Measurements from ENCODE around the gene PDPN. TPM values are rescaled to one million over a fixed set of nuclear protein-coding genes. Genes with fewer than 3 reads are reported as not detected.

PDPN gene
- total RNA-seq, 4 donors from 2014 or later: 29.9 to 182 (median 70.1) TPM

DNA sequence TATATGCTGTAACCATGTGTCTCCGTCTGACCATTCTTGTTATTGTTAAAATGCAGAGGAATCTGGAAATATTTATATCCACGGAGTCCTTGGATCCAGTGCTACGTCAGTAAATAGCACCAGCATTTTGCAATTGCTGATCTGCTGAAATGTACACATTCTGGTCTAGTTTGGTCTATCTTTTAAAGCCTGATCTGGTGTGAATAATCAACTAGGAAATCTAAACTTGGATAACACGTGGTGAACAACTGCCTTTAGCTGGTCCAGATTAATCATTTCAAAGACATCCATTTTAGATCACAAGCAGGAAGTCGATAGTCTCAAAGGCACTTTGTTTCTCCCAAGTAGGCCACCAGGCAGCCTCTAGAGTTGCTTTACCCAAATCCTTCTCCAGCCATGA lies 32.6 kb downstream of the PDPN start:
- DNase-seq (ENCODE audit: low spot score) (no peak), ATAC-seq (ENCODE audit: low FRiP score) (no peak)
- TF ChIP-seq, protein P1, sequence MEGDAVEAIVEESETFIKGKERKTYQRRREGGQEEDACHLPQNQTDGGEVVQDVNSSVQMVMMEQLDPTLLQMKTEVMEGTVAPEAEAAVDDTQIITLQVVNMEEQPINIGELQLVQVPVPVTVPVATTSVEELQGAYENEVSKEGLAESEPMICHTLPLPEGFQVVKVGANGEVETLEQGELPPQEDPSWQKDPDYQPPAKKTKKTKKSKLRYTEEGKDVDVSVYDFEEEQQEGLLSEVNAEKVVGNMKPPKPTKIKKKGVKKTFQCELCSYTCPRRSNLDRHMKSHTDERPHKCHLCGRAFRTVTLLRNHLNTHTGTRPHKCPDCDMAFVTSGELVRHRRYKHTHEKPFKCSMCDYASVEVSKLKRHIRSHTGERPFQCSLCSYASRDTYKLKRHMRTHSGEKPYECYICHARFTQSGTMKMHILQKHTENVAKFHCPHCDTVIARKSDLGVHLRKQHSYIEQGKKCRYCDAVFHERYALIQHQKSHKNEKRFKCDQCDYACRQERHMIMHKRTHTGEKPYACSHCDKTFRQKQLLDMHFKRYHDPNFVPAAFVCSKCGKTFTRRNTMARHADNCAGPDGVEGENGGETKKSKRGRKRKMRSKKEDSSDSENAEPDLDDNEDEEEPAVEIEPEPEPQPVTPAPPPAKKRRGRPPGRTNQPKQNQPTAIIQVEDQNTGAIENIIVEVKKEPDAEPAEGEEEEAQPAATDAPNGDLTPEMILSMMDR (IDR thresholded peaks at IDR 0.05): no peak

- ATAC-seq (ENCODE audit: low FRiP score) (no peak), DNase-seq (ENCODE audit: low spot score) (no peak)
- TF ChIP-seq, protein P1 (IDR thresholded peaks at IDR 0.05): no peak
Measured at GRCh38 chr1:13617108-13617507, 33.5 kb downstream of the PDPN start.

GRCh38 chr1:13617773-13618172 lies 34.1 kb downstream of the PDPN start:
- no peak for ATAC-seq (ENCODE audit: low FRiP score)

GRCh38 chr1:13618483-13618882 lies 34.9 kb downstream of the PDPN start:
- TF ChIP-seq, protein P1 (IDR thresholded peaks at IDR 0.05): no peak
- ATAC-seq (ENCODE audit: low FRiP score) (no peak), DNase-seq (ENCODE audit: low spot score) (no peak)

More at GRCh38 chr1:13617773-13618172, 34.1 kb downstream of the PDPN start:
- TF ChIP-seq, protein P1 (IDR thresholded peaks at IDR 0.05): no peak
- no peak for DNase-seq (ENCODE audit: low spot score)

DNA sequence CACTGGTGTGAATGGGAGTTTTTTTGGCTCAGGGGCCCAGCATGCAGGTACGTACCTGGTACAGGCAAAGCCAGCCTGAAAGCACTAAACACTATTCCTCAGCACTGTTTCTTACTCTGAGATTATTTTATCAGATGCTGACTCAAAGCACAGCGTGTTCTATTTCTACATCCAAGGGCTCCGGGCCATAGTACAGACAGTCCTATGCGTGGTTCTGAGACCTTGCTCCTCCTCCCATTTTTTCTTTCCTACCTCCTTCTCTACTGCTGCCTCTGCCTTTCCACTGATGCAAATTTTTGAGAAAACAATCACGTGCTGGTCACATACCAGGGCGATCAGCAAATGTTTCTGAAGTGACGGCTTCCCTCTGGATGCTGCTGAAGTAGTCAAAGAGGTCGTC lies 36.3 kb downstream of the PDPN start:
- ATAC-seq (ENCODE audit: low FRiP score) (peak; percentile 89), DNase-seq (ENCODE audit: low spot score) (no peak)
- TF ChIP-seq, protein P1 (IDR thresholded peaks at IDR 0.05): no peak

- ATAC-seq (ENCODE audit: low FRiP score): no peak
- DNase-seq (ENCODE audit: low spot score): no peak
- TF ChIP-seq, protein P1 (IDR thresholded peaks at IDR 0.05): no peak
Measured at GRCh38 chr1:13620825-13621224, 37.2 kb downstream of the PDPN start.

DNA sequence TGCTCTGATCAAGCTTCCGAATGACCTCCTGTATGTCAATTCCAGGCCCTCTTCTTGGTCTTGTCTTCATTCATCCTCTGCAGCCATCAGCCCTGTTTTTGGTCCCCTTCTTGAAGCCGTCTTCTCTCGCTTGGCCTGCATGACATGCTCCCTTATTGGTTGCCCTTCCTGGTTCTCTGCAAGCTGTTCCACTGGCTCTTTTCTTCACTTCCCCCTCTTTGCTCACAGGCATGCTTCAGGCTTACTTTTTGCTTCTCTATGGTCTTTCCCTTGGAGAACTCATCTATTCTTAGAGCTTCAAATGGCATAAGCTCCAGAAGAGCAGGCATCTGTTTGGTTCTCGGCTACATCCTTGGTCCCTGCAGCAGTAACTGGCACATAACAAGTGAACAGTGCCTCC lies 38.8 kb downstream of the PDPN start:
- no peak for ATAC-seq (ENCODE audit: low FRiP score)
- TF ChIP-seq, protein P1 (IDR thresholded peaks at IDR 0.05): no peak
- DNase-seq (ENCODE audit: low spot score): no peak
